IMR-90 (cell line): ENCODE measurements around the gene LPO. TPM values are rescaled to one million over a fixed set of nuclear protein-coding genes. Genes with fewer than 3 reads are reported as not detected.

Experiments
- ATAC-seq: fragments of 200-7000 bp; cut with Tn5 transposase; 2 replicates; pipeline ENCODE4 v1.9.1; 2020; ENCODE audit warnings: low read depth, mild to moderate bottlenecking, moderate library complexity
- BruUV-seq: library from RNA; stranded (reverse); fragments of 400-500 nt; replicated peaks from 2 replicates; lab custom pipeline; 2021; lab: Mats Ljungman, UMichigan
- CTCF ChIA-PET: fragments of 300-600 bp; formaldehyde crosslinking; extraction: SDS; loops from one replicate; lab custom pipeline; 2021; ENCODE audit warnings: antibody characterized with exemption; lab: Yijun Ruan, JAX
- POLR2A ChIA-PET: fragments of 300-600 bp; sonication (Branson Sonifier 250); formaldehyde crosslinking; loops from one replicate; lab custom pipeline; 2022; ENCODE audit warnings: antibody characterized with exemption; ENCODE audit not compliant: unreplicated experiment; lab: Charles Lee
- DNase-seq: peaks from one replicate; pipeline ENCODE4 v3.0.0; 2013
- H2AFZ ChIP-seq: replicated peaks from 2 replicates; pipeline ENCODE3; 2013; ENCODE audit warnings: low read length, mild to moderate bottlenecking; ENCODE audit not compliant: poor library complexity
- H2AK5ac ChIP-seq: 2 replicates; pipeline ENCODE4 v1.6.1; 2013; ENCODE audit warnings: low read depth, low read length, inconsistent platforms
- H2AK9ac ChIP-seq: replicated peaks from 2 replicates; pipeline ENCODE3; 2013; ENCODE audit warnings: mild to moderate bottlenecking, low read depth, low read length, moderate library complexity; ENCODE audit not compliant: poor library complexity
- H2BK120ac ChIP-seq: 2 replicates; pipeline ENCODE4 v1.6.1; 2013; ENCODE audit warnings: low read depth, low read length, inconsistent platforms
- H2BK15ac ChIP-seq: 3 replicates; pipeline ENCODE4 v1.6.1; 2013; ENCODE audit warnings: low read depth, low read length, inconsistent platforms
- H2BK20ac ChIP-seq: 2 replicates; pipeline ENCODE4 v1.6.1; 2013; ENCODE audit warnings: low read depth, mild to moderate bottlenecking, inconsistent platforms, low read length, moderate library complexity
- H2BK5ac ChIP-seq: 2 replicates; pipeline ENCODE4 v1.6.1; 2013; ENCODE audit warnings: mild to moderate bottlenecking, low read depth, low read length, inconsistent platforms; ENCODE audit not compliant: poor library complexity, severe bottlenecking
- H3K14ac ChIP-seq: replicated peaks from 2 replicates; pipeline ENCODE4 v1.6.1; 2013; ENCODE audit warnings: low read depth, low read length, inconsistent platforms
- H3K18ac ChIP-seq: 2 replicates; pipeline ENCODE4 v1.6.1; 2013; ENCODE audit warnings: low read depth, low read length, control low read depth
- H3K23ac ChIP-seq: 2 replicates; pipeline ENCODE4 v1.6.1; 2013; ENCODE audit warnings: low read depth, low read length, inconsistent platforms
- H3K27ac ChIP-seq: 2 replicates; pipeline ENCODE4 v1.5.1; 2013; ENCODE audit warnings: mild to moderate bottlenecking, control low read depth, low read length; ENCODE audit not compliant: insufficient read depth
- H3K27me3 ChIP-seq: 2 replicates; pipeline ENCODE4 v1.6.1; 2013; ENCODE audit warnings: low read length; ENCODE audit not compliant: control insufficient read depth, insufficient read depth
- H3K36me3 ChIP-seq: 2 replicates; pipeline ENCODE4 v1.6.1; 2013; ENCODE audit warnings: low read length, mixed read lengths; ENCODE audit not compliant: control insufficient read depth, insufficient read depth
- H3K4ac ChIP-seq: 2 replicates; pipeline ENCODE4 v1.6.1; 2013; ENCODE audit warnings: low read depth, low read length, inconsistent platforms
- H3K4me1 ChIP-seq: 2 replicates; pipeline ENCODE4 v1.6.1; 2013; ENCODE audit warnings: low read length, mixed read lengths; ENCODE audit not compliant: control insufficient read depth, insufficient read depth
- H3K4me2 ChIP-seq: 2 replicates; pipeline ENCODE4 v1.6.1; 2013; ENCODE audit warnings: low read depth, mild to moderate bottlenecking, control low read depth, low read length, moderate library complexity
- H3K4me3 ChIP-seq: 2 replicates; pipeline ENCODE4 v1.5.1; 2013; ENCODE audit warnings: low read depth, mild to moderate bottlenecking, control low read depth, low read length, moderate library complexity; ENCODE audit not compliant: insufficient read depth
- H3K56ac ChIP-seq: 2 replicates; pipeline ENCODE4 v1.6.1; 2013; ENCODE audit warnings: low read length, inconsistent platforms; ENCODE audit not compliant: insufficient read depth; ENCODE audit errors: extremely low read depth
- H3K79me1 ChIP-seq, 2 experiments: 2 replicates each; pipeline ENCODE4 v1.6.1; 2013; ENCODE audit warnings: low read length in 2 of 2, inconsistent platforms in 1 of 2, low read depth in 1 of 2
- H3K9ac ChIP-seq: 2 replicates; pipeline ENCODE4 v1.6.1; 2013; ENCODE audit warnings: low read depth, low read length, control low read depth
- H3K9me1 ChIP-seq: 2 replicates; pipeline ENCODE4 v1.6.1; 2013; ENCODE audit warnings: low read length, inconsistent platforms; ENCODE audit not compliant: insufficient read depth
- H3K9me3 ChIP-seq: 2 replicates; pipeline ENCODE4 v1.6.1; 2013; ENCODE audit warnings: low read length; ENCODE audit not compliant: control insufficient read depth, insufficient read depth
- H4K20me1 ChIP-seq: 2 replicates; pipeline ENCODE4 v1.6.1; 2013; ENCODE audit warnings: low read length, inconsistent platforms; ENCODE audit not compliant: insufficient read depth
- H4K5ac ChIP-seq: 2 replicates; pipeline ENCODE4 v1.6.1; 2013; ENCODE audit warnings: mild to moderate bottlenecking, low read depth, low read length, control low read depth
- H4K8ac ChIP-seq, 2 experiments: 2 replicates each; pipeline ENCODE4 v1.6.1; 2013; ENCODE audit warnings: low read depth in 2 of 2, low read length in 2 of 2, control low read depth in 1 of 2, inconsistent platforms in 1 of 2
- H4K91ac ChIP-seq: 2 replicates; pipeline ENCODE4 v1.6.1; 2013; ENCODE audit warnings: low read depth, low read length, inconsistent platforms; ENCODE audit not compliant: insufficient read depth
- CEBPB ChIP-seq: IDR thresholded peaks from 2 replicates; pipeline ENCODE4 v1.6.1; 2012; ENCODE audit warnings: low read depth, low read length, improper control_type of control experiment
- CTCF ChIP-seq: conservative IDR thresholded peaks from 2 replicates; pipeline ENCODE4 v1.5.1; 2012; ENCODE audit warnings: mild to moderate bottlenecking, low read depth, low read length, improper control_type of control experiment
- NFE2L2 ChIP-seq: fragments of 150-350 bp; IDR thresholded peaks from 2 replicates; pipeline ENCODE4 v1.6.1; 2016; ENCODE audit warnings: low read depth, mild to moderate bottlenecking, low read length
- WGBS, 2 experiments: methylation state at CpG; one replicate each; pipeline versions ENCODE4 v1.1.5 to v1.1.7; 2013; ENCODE audit warnings: missing lambda C conversion rate in 2 of 2; ENCODE audit not compliant: insufficient read length in 1 of 2; ENCODE audit errors: extremely low coverage in 2 of 2; 5-methylcytosine and 5-hydroxymethylcytosine counted together
- dilution Hi-C: fragments of 300-500 bp; cut with HindIII; formaldehyde crosslinking; loops from one replicate; pipeline ENCODE4 v1.14.3; 2018; ENCODE audit warnings: low sequenced_read_pairs; ENCODE audit not compliant: unreplicated experiment
- in situ Hi-C: fragments of 300-500 bp; cut with MboI; formaldehyde crosslinking; loops from 3 replicates; pipeline ENCODE4 v1.14.3; 2019; ENCODE audit warnings: low sequenced_read_pairs, inconsistent platforms, mixed read lengths
- intact Hi-C: fragments of 100-400 bp; cut with micrococcal nuclease; formaldehyde crosslinking; loops from 2 replicates; pipeline ENCODE4 v1.10.0; 2022
- polyA plus RNA-seq, 3 experiments: library from polyadenylated mRNA; depleted of rRNA; stranded (reverse); fragments of >200 nt; gene quantifications; 2 replicates each; pipeline ENCODE4 v1.2.3, GENCODE V29; 2012; ENCODE audit warnings: low replicate concordance in 1 of 3
- total RNA-seq: library from RNA; depleted of rRNA; stranded (reverse); fragments of >200 nt; gene quantifications from 2 replicates; pipeline ENCODE4 v1.2.3, GENCODE V29; 2012

The LPO gene
- total and polyA plus RNA-seq, 2 of the 4 experiments (the other 2 are of a cell fraction) = not detected

DNA sequence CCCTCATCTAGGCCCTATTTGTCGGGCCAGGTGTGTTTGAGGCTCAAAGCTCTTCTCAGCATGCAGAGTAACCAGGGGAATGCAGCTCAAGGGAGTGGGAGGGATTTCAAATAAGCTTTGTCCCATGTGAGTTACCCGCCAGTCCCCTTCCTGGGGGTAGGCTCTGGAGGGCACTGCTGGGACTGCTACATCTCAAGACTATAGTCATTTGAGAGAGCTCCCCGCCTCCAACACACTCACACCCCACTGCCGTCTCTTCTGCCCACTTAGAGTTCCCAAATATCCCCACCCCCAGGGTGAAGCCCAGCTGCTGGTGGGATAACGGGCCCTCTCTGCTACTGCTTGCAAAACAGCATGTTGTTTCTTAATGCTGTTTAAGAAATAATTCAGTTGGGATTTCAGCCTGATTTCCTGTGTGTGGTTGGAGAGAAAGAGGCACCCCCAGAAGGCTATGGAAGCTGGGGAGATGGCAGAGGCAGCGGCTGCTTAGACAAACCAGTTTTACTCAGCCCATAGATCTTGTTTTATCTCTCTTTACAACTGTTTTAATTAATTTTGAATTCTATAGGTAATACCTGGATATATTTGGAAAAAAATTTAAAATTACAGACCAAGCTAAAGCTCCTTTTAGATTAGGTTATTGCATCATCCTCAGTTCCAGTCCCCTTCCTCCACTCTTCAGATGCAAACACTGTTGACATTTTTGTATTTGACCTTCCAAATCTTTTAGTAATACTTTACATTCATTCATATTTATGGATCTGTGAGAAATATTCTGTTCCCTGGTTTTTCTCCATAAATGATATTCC is 46.4 kb downstream of the LPO start:
- H3K14ac ChIP-seq = no peak overlapping the region
- no peak overlapping the region for H2BK20ac ChIP-seq
- H4K5ac ChIP-seq = no peak overlapping the region
- H3K9me3 ChIP-seq = no peaks in the 10 kb centered on the region
- ChIA-PET CTCF (no interaction called here), POLR2A (no interaction called here)
- no peaks in the 10 kb centered on the region for H4K20me1 ChIP-seq
- no peak overlapping the region for H2BK15ac ChIP-seq
- no peak overlapping the region for H3K4ac ChIP-seq
- no peak for ATAC-seq
- no peak overlapping the region for H3K27ac ChIP-seq
- no peak overlapping the region for H3K4me2 ChIP-seq
- in situ Hi-C loops (no loop called here), dilution Hi-C loops (no loop called here), intact Hi-C loops (no loop called here)
- no TSS peak for BruUV-seq
- no peak overlapping the region for H3K23ac ChIP-seq
- H3K4me1 ChIP-seq = no peaks in the 10 kb centered on the region
- H2BK5ac ChIP-seq = no peak overlapping the region
- no CpG with 5 or more reads among the region's 6 CpGs for WGBS, 2 experiments
- no peak overlapping the region for H4K91ac ChIP-seq
- H3K36me3 ChIP-seq = no peaks in the 10 kb centered on the region
- H3K4me3 ChIP-seq = no peak overlapping the region
- DNase-seq = no peak
- H3K9ac ChIP-seq = no peak overlapping the region
- H3K18ac ChIP-seq = no peak overlapping the region
- no peak overlapping the region for H3K56ac ChIP-seq
- H2AK5ac ChIP-seq = no peak overlapping the region
- H3K79me1 ChIP-seq = no peaks in the 10 kb centered on the region
- no peaks in the 10 kb centered on the region for H3K9me1 ChIP-seq
- TF ChIP-seq CEBPB (peak; percentile 76), NFE2L2 (no peak), CTCF (no peak)
- H3K27me3 ChIP-seq = peaks cover 17% of the 10 kb centered on the region
- peak overlapping the region; percentile 26 for H2AFZ ChIP-seq
- H4K8ac ChIP-seq = no peak overlapping the region
- no peak overlapping the region for H2BK120ac ChIP-seq
- H2AK9ac ChIP-seq = no peak overlapping the region
